ENCODE results near the gene ILF3. TPM values are rescaled to one million over a fixed set of nuclear protein-coding genes. Genes with fewer than 3 reads are reported as not detected.
A peak's percentile ranks its signal among the peaks of the same experiment; 100 is the strongest.

Gene ILF3
- total and polyA plus RNA-seq, 2 experiments from 2014 or later = 573 to 616 TPM

GRCh38 chr19:10699650-10700335, 45.6 kb downstream of the ILF3 start:
- Mint-ChIP-seq H3K27ac (no peak overlapping the region), H3K36me3 (ENCODE audit: low read depth) (peaks cover 5% of the 10 kb centered on the region), H3K9me3 (no peaks in the 10 kb centered on the region; the same call in 1 of the 3 replicates), H3K4me1 (peaks cover 11% of the 10 kb centered on the region), H3K4me3 (no peak overlapping the region), H3K27me3 (ENCODE audit: insufficient read depth, low read depth, poor library complexity) (peaks cover 17% of the 10 kb centered on the region)
- Histone ChIP-seq H3K27ac (ENCODE audit: low read depth) (no peak overlapping the region), H3K9me2 (ENCODE audit: insufficient read depth) (no peaks in the 10 kb centered on the region), H3K4me3 (no peak overlapping the region), H4K20me1 (replicated peaks; ENCODE audit: insufficient read depth) (0 out of 2 replicates have a peak, but pooled peaks cover 2% of the 10 kb centered on the region), H3K4me1 (ENCODE audit: insufficient read depth) (no peaks in the 10 kb centered on the region; the same call in 1 of the 2 replicates), H3F3A (replicated peaks; ENCODE audit: low read depth) (peaks cover 18% of the 10 kb centered on the region), H3K36me3 (ENCODE audit: insufficient read depth) (no peaks in the 10 kb centered on the region), H3K27me3 (ENCODE audit: insufficient read depth) (no peaks in the 10 kb centered on the region), H3K79me2 (replicated peaks; ENCODE audit: insufficient read depth) (0 out of 2 replicates have a peak, but pooled peaks cover 4% of the 10 kb centered on the region), H2AFZ (no peak overlapping the region), H3K4me2 (no peak overlapping the region)
- TF ChIP-seq REST (IDR thresholded peaks at IDR 0.05; ENCODE audit: unreplicated experiment) = peak; percentile 6
- TF ChIP-seq ZNF114 (CRISPR knock-in tag; IDR thresholded peaks at IDR 0.05) = no peak
- TF ChIP-seq EZH2phosphoT487 (IDR thresholded peaks at IDR 0.05; ENCODE audit: unreplicated experiment) = no peak
- peak; percentile 70 to 82 for TF ChIP-seq CTCF (conservative IDR thresholded peaks at IDR 0.05; ENCODE audit: low read depth in 2 of 2)
- TF ChIP-seq ZNF462 (CRISPR knock-in tag; IDR thresholded peaks at IDR 0.05) = no peak
- TF ChIP-seq JUNB (IDR thresholded peaks at IDR 0.05; ENCODE audit: unreplicated experiment) = no peak
- no peak for TF ChIP-seq EZH2 (IDR thresholded peaks at IDR 0.05; ENCODE audit: low read depth, unreplicated experiment)
- TF ChIP-seq NANOG (IDR thresholded peaks at IDR 0.05; ENCODE audit: borderline replicate concordance) = no peak
- TF ChIP-seq POLR2AphosphoS5 (IDR thresholded peaks at IDR 0.05; ENCODE audit: low read depth) = no peak
- peak; percentile 92 for DNase-seq (ENCODE audit: low spot score)
- ATAC-seq = peak; percentile 5
